K562 (cell line): ENCODE results near the gene ZDHHC17.

Experiments
- BRCA1 ChIP-seq, 2 experiments: fragments of 450-650 bp in 1 of 2; sonication (generic) in 1 of 2; formaldehyde crosslinking in 1 of 2; IDR thresholded peaks; 2 replicates each; pipeline versions ENCODE4 v1.5.0 to v1.6.1; 2017 to 2020; ENCODE audit warnings: mild to moderate bottlenecking in 1 of 2, missing genetic modification reagents in 1 of 2
- EGR1 ChIP-seq: fragments of 450-650 bp; conservative IDR thresholded peaks from 2 replicates; pipeline ENCODE4 v1.6.1; 2017; ENCODE audit warnings: mild to moderate bottlenecking
- JUNB ChIP-seq: fragments of 450-650 bp; formaldehyde crosslinking; conservative IDR thresholded peaks from 2 replicates; pipeline ENCODE4 v1.4.0; 2020; ENCODE audit warnings: mild to moderate bottlenecking
- MAFK ChIP-seq: IDR thresholded peaks from 2 replicates; pipeline ENCODE4 v1.6.1; 2011; ENCODE audit warnings: low read length, improper control_type of control experiment
- MEIS2 ChIP-seq: fragments of 450-650 bp; IDR thresholded peaks from 2 replicates; pipeline ENCODE4 v1.6.1; 2014; ENCODE audit warnings: mild to moderate bottlenecking; ENCODE audit not compliant: partially characterized antibody
- PHF8 ChIP-seq: fragments of 200-600 bp; sonication (generic); IDR thresholded peaks from 2 replicates; pipeline ENCODE4 v1.6.1; 2012; ENCODE audit warnings: mixed run types, mild to moderate bottlenecking, inconsistent platforms, low read length, moderate library complexity, borderline replicate concordance
- SNRNP70 ChIP-seq: fragments of 200-400 bp; formaldehyde crosslinking; optimal IDR thresholded peaks from 2 replicates; pipeline ENCODE3; 2017; ENCODE audit warnings: low read depth, low read length
- SRF ChIP-seq, 2 experiments: fragments of 250-450, 450-650 bp in 1 of 2; sonication (Bioruptor Pico) in 1 of 2; sonication (generic) in 1 of 2; formaldehyde crosslinking; IDR thresholded peaks; 2 replicates each; pipeline versions ENCODE4 v1.5.0 to v1.5.1; 2020 to 2022; ENCODE audit warnings: mild to moderate bottlenecking in 1 of 2, missing genetic modification reagents in 1 of 2
- ZNF133 ChIP-seq: fragments of 250-450 bp; sonication (Bioruptor Pico); IDR thresholded peaks from 2 replicates; pipeline ENCODE4 v1.4.0; 2020; ENCODE audit warnings: mild to moderate bottlenecking
- ZNF263 ChIP-seq: sonication (generic); formaldehyde crosslinking; IDR thresholded peaks from 2 replicates; pipeline ENCODE4 v1.8.0; 2022; ENCODE audit warnings: mild to moderate bottlenecking, missing genetic modification reagents, borderline replicate concordance
- TF ChIP-seq, protein P1 (sequence below), 2 experiments: fragments of 450-650 bp; formaldehyde crosslinking in 1 of 2; IDR thresholded peaks; 2 replicates each; pipeline versions ENCODE4 v1.4.0 to v1.6.1; 2014 to 2020; ENCODE audit warnings: mild to moderate bottlenecking in 2 of 2, borderline replicate concordance in 1 of 2, low read depth in 1 of 2
- TF ChIP-seq, protein P2 (sequence below): sonication (generic); formaldehyde crosslinking; IDR thresholded peaks from 2 replicates; pipeline ENCODE4 v1.9.0; 2022; ENCODE audit warnings: mild to moderate bottlenecking, missing genetic modification reagents
- TF ChIP-seq, protein P3 (sequence below), 3 experiments: IDR thresholded peaks in 2 of 3; conservative IDR thresholded peaks in 1 of 3; 2 replicates each; pipeline ENCODE4 v1.5.1; 2011 to 2012; ENCODE audit warnings: low read length in 3 of 3, mild to moderate bottlenecking in 3 of 3, control low read depth in 2 of 3, improper control_type of control experiment in 1 of 3, inconsistent platforms in 1 of 3, low read depth in 1 of 3, mixed read lengths in 1 of 3, moderate library complexity in 1 of 3; ENCODE audit not compliant: insufficient read depth in 2 of 3

DNA sequence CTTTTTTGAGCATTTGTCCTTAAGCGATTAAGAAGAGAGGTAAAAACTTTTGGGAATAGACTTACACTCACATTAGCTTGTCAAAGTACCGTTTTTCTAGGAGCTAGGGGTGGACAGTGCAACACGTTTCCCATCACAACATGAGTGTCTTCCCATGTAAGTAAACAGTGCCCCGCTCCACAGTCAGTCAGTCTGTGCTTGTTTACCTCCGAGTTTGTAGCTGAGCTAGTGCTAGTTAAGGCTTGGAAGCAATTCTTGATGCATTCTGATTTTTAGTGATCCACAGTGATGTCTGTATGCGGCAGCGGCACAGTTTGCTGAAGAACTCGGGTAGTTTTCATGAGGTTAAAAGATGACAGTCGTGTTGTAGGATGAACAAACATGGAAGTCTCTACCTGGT, 941 bp downstream of the ZDHHC17 start:
- no peak for TF ChIP-seq PHF8
- TF ChIP-seq MEIS2 = no peak
- TF ChIP-seq EGR1 = no peak
- TF ChIP-seq, protein P1, sequence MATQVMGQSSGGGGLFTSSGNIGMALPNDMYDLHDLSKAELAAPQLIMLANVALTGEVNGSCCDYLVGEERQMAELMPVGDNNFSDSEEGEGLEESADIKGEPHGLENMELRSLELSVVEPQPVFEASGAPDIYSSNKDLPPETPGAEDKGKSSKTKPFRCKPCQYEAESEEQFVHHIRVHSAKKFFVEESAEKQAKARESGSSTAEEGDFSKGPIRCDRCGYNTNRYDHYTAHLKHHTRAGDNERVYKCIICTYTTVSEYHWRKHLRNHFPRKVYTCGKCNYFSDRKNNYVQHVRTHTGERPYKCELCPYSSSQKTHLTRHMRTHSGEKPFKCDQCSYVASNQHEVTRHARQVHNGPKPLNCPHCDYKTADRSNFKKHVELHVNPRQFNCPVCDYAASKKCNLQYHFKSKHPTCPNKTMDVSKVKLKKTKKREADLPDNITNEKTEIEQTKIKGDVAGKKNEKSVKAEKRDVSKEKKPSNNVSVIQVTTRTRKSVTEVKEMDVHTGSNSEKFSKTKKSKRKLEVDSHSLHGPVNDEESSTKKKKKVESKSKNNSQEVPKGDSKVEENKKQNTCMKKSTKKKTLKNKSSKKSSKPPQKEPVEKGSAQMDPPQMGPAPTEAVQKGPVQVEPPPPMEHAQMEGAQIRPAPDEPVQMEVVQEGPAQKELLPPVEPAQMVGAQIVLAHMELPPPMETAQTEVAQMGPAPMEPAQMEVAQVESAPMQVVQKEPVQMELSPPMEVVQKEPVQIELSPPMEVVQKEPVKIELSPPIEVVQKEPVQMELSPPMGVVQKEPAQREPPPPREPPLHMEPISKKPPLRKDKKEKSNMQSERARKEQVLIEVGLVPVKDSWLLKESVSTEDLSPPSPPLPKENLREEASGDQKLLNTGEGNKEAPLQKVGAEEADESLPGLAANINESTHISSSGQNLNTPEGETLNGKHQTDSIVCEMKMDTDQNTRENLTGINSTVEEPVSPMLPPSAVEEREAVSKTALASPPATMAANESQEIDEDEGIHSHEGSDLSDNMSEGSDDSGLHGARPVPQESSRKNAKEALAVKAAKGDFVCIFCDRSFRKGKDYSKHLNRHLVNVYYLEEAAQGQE (IDR thresholded peaks at IDR 0.05; ENCODE audit: borderline replicate concordance) = no peak
- TF ChIP-seq, protein P1 (CRISPR knock-in tag; IDR thresholded peaks at IDR 0.05; ENCODE audit: low read depth) = no peak
- no peak for TF ChIP-seq SRF (CRISPR knock-in tag; IDR thresholded peaks at IDR 0.05)
- no peak for TF ChIP-seq ZNF263 (CRISPR knock-in tag)
- TF ChIP-seq, protein P2, sequence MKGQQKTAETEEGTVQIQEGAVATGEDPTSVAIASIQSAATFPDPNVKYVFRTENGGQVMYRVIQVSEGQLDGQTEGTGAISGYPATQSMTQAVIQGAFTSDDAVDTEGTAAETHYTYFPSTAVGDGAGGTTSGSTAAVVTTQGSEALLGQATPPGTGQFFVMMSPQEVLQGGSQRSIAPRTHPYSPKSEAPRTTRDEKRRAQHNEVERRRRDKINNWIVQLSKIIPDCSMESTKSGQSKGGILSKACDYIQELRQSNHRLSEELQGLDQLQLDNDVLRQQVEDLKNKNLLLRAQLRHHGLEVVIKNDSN (CRISPR knock-in tag) = no peak
- TF ChIP-seq MAFK = no peak
- no peak for TF ChIP-seq JUNB (CRISPR knock-in tag)
- TF ChIP-seq SNRNP70 = no peak
- TF ChIP-seq, protein P3, sequence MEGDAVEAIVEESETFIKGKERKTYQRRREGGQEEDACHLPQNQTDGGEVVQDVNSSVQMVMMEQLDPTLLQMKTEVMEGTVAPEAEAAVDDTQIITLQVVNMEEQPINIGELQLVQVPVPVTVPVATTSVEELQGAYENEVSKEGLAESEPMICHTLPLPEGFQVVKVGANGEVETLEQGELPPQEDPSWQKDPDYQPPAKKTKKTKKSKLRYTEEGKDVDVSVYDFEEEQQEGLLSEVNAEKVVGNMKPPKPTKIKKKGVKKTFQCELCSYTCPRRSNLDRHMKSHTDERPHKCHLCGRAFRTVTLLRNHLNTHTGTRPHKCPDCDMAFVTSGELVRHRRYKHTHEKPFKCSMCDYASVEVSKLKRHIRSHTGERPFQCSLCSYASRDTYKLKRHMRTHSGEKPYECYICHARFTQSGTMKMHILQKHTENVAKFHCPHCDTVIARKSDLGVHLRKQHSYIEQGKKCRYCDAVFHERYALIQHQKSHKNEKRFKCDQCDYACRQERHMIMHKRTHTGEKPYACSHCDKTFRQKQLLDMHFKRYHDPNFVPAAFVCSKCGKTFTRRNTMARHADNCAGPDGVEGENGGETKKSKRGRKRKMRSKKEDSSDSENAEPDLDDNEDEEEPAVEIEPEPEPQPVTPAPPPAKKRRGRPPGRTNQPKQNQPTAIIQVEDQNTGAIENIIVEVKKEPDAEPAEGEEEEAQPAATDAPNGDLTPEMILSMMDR (IDR thresholded peaks at IDR 0.05 in 2 of 3, conservative IDR thresholded peaks at IDR 0.05 in 1 of 3; ENCODE audit: insufficient read depth in 2 of 3, low read depth in 1 of 3, low read length in 3 of 3) = no peak
- no peak for TF ChIP-seq ZNF133 (CRISPR knock-in tag)
- TF ChIP-seq BRCA1 (IDR thresholded peaks at IDR 0.05) = no peak
- TF ChIP-seq BRCA1 (CRISPR knock-in tag; IDR thresholded peaks at IDR 0.05) = no peak
